ENCODE data around the gene CTDSPL.

- TF ChIP-seq CTCF (IDR thresholded peaks at IDR 0.05) (peak; percentile 64 to 87 (median 81)), POLR2AphosphoS5 (IDR thresholded peaks at IDR 0.05) (no peak)
Observed at GRCh38 chr3:37974121-37975083, 112.7 kb downstream of the CTDSPL start.
